Activated B cell treated with CpG ODN at 0.5 μM for 24 hours (primary cell): ENCODE results near the gene PRKCE. TPM values are rescaled to one million over a fixed set of nuclear protein-coding genes. Genes with fewer than 3 reads are reported as not detected.

Source experiments
- ATAC-seq: fragments of 200-7000 bp; cut with Tn5 transposase; one replicate; pipeline ENCODE4 v1.10.0; 2021; ENCODE audit warnings: low read depth, mild to moderate bottlenecking, moderate library complexity
- CTCF ChIA-PET: fragments of 350-600 bp; sonication (Branson Sonifier 250); formaldehyde crosslinking; loops from one replicate; lab custom pipeline; 2021; ENCODE audit warnings: antibody characterized with exemption; lab: Charles Lee
- POLR2A ChIA-PET: fragments of 350-600 bp; sonication (Branson Sonifier 250); formaldehyde crosslinking; loops from one replicate; lab custom pipeline; 2021; ENCODE audit warnings: antibody characterized with exemption; lab: Charles Lee
- DNase-seq: peaks from one replicate; pipeline ENCODE4 v3.0.0; 2022
- H3K27ac Mint-ChIP-seq: one replicate; pipeline ENCODE4 v1.8.0; 2020; ENCODE audit warnings: mixed read lengths
- H3K27me3 Mint-ChIP-seq: one replicate; pipeline ENCODE4 v1.8.0; 2021; ENCODE audit warnings: mixed read lengths
- H3K36me3 Mint-ChIP-seq: one replicate; pipeline ENCODE4 v1.8.0; 2021; ENCODE audit warnings: low read depth, mixed read lengths
- H3K4me1 Mint-ChIP-seq: one replicate; pipeline ENCODE4 v1.8.0; 2021; ENCODE audit warnings: mixed read lengths
- H3K4me3 Mint-ChIP-seq: one replicate; pipeline ENCODE4 v1.8.0; 2020; ENCODE audit warnings: mild to moderate bottlenecking, mixed read lengths
- H3K9me3 Mint-ChIP-seq: one replicate; pipeline ENCODE4 v1.8.0; 2020; ENCODE audit warnings: mixed read lengths
- intact Hi-C: fragments of 100-400 bp; cut with micrococcal nuclease; formaldehyde crosslinking; loops from one replicate; pipeline ENCODE4 v1.15.1; 2024
- total RNA-seq: library from RNA; stranded (reverse); gene quantifications from 2 replicates; pipeline ENCODE4 v1.2.3, GENCODE V29; 2022
- TF ChIP-seq, protein P1 (sequence below): fragments of 200-600 bp; IDR thresholded peaks from one replicate; pipeline ENCODE4 v1.8.0; 2022; ENCODE audit warnings: antibody characterized with exemption, mild to moderate bottlenecking

Gene PRKCE
- total RNA-seq, 1 donor from 2014 or later, result 53.8 TPM

DNA sequence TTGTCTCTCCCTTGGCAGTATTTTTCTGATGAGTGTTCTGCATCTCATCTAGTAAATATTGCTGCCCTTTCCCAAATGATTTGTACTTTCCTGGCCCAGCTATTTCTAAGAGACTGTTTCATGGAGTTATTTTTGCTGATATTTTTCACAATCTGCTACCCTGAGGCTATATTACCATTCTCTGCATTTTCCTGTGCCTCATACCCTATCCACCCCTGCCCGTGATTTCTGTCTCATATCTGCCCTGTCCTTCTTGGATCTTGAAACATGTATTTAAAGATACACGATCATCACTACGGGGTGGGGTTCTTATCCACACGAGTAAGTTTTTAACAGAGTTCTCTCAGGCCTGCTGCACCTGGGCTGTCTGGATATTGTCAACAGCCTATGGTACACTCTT is 556.1 kb downstream of the PRKCE start:
- no peaks in the 10 kb centered on the region for H3K27me3 Mint-ChIP-seq
- H3K36me3 Mint-ChIP-seq, result no peaks in the 10 kb centered on the region
- H3K27ac Mint-ChIP-seq, result no peak overlapping the region
- intact Hi-C loops, result no loop called here
- DNase-seq (no peak), ATAC-seq (no peak)
- ChIA-PET POLR2A (no interaction called here), CTCF (no interaction called here)
- H3K9me3 Mint-ChIP-seq, result peaks cover 19% of the 10 kb centered on the region
- TF ChIP-seq, protein P1, sequence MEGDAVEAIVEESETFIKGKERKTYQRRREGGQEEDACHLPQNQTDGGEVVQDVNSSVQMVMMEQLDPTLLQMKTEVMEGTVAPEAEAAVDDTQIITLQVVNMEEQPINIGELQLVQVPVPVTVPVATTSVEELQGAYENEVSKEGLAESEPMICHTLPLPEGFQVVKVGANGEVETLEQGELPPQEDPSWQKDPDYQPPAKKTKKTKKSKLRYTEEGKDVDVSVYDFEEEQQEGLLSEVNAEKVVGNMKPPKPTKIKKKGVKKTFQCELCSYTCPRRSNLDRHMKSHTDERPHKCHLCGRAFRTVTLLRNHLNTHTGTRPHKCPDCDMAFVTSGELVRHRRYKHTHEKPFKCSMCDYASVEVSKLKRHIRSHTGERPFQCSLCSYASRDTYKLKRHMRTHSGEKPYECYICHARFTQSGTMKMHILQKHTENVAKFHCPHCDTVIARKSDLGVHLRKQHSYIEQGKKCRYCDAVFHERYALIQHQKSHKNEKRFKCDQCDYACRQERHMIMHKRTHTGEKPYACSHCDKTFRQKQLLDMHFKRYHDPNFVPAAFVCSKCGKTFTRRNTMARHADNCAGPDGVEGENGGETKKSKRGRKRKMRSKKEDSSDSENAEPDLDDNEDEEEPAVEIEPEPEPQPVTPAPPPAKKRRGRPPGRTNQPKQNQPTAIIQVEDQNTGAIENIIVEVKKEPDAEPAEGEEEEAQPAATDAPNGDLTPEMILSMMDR, result no peak
- H3K4me1 Mint-ChIP-seq, result no peaks in the 10 kb centered on the region
- no peak overlapping the region for H3K4me3 Mint-ChIP-seq

DNA sequence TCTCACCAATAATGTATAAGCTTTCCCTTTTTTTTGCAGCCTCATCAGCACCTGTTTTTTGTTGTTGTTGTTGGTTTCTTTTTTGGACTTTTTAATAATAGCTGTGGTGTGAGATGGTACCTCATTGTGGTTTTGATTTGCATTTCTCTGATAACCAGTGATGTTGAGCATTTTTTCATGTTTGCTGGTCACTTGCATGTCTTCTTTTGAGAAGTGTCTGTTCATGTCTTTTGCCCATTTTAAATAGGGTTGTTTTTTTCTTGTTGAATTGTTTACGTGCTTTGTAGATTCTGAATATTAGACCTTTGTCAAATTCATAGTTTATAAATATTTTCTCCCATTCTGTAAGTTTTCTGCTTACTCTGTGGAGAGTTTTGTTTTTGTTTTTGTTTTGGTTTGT is 557.3 kb downstream of the PRKCE start:
- no peaks in the 10 kb centered on the region for H3K36me3 Mint-ChIP-seq
- DNase-seq (no peak), ATAC-seq (no peak)
- ChIA-PET POLR2A (interaction anchor here (0.6 kb wide), 1 partner anchor 24 kb away, joined by 3 read pairs; no protein-coding TSS in a partner anchor), CTCF (no interaction called here)
- no peak overlapping the region for H3K4me3 Mint-ChIP-seq
- TF ChIP-seq, protein P1, result no peak
- H3K27ac Mint-ChIP-seq, result no peak overlapping the region
- H3K9me3 Mint-ChIP-seq, result peaks cover 22% of the 10 kb centered on the region
- no peaks in the 10 kb centered on the region for H3K4me1 Mint-ChIP-seq
- intact Hi-C loops, result no loop called here
- no peaks in the 10 kb centered on the region for H3K27me3 Mint-ChIP-seq

DNA sequence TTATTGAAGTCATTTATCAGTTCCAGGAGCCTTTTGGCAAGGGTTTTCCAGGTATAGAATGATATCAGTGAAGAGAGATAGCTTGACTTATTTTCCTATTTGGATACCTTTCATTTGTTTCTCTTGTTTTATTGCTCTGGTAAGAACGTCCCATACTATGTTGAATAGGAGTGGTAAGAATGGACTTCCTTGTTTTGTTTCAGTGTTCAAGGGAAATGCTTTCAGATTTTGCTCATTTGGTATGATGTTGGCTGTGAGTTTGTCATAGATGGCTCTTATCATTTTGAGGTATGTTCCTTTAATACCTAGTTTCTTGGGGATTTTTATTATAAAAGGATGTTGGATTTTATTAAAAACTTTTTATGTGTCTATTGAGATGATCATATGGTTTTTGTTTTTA is 558.6 kb downstream of the PRKCE start:
- peaks cover under 1% of the 10 kb centered on the region for H3K27me3 Mint-ChIP-seq
- H3K4me3 Mint-ChIP-seq, result no peak overlapping the region
- no peak overlapping the region for H3K27ac Mint-ChIP-seq
- intact Hi-C loops, result no loop called here
- H3K4me1 Mint-ChIP-seq, result no peaks in the 10 kb centered on the region
- peaks cover 32% of the 10 kb centered on the region for H3K9me3 Mint-ChIP-seq
- ATAC-seq (no peak), DNase-seq (no peak)
- H3K36me3 Mint-ChIP-seq, result no peaks in the 10 kb centered on the region
- ChIA-PET POLR2A (no interaction called here), CTCF (no interaction called here)
- TF ChIP-seq, protein P1, result no peak

DNA sequence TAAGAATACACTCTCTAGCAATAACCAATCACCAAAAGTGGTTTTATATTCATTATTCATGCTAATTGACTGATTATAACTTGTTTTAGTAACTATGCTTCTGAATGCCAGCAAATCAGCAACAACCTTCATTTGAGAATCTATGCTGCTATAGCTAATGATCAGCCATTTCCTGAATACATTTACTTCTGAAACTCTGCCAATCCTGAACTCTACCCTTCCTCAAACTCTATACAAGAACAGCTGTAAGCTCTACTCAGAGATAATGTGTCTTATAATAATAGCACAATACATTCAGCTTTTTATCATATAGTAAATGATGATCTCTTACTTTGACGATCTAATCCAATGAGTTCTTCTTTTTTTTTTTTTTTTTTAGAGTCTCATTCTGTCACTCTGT is 560.0 kb downstream of the PRKCE start:
- H3K36me3 Mint-ChIP-seq, result no peaks in the 10 kb centered on the region
- no peak overlapping the region for H3K27ac Mint-ChIP-seq
- ChIA-PET CTCF (no interaction called here), POLR2A (no interaction called here)
- peaks cover 38% of the 10 kb centered on the region for H3K9me3 Mint-ChIP-seq
- H3K4me1 Mint-ChIP-seq, result no peaks in the 10 kb centered on the region
- no peak overlapping the region for H3K4me3 Mint-ChIP-seq
- ATAC-seq, result no peak
- intact Hi-C loops, result no loop called here
- no peak for DNase-seq
- H3K27me3 Mint-ChIP-seq, result peaks cover 4% of the 10 kb centered on the region
- TF ChIP-seq, protein P1, result no peak

DNA sequence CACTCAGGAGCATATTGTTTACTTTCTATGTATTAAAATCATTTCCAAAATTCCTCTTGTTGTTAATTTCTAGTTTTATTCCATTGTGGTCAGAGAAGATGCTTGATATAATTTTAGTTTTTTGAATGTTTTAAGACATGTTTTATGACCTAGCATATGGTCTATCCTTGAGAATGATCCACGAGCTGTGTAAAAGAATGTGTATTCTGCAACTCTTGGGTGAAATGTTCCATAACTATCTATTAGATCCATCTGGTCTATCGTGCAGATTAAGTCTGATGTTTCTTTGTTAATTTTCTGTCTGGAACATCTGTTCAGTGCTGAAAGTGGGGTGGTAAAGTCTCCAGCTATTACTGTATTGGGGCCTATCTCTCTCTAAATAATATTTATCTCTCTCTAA is 562.4 kb downstream of the PRKCE start:
- intact Hi-C loops, result no loop called here
- CTCF ChIA-PET, result no interaction called here
- POLR2A ChIA-PET, result no interaction called here
- Mint-ChIP-seq H3K4me1 (no peaks in the 10 kb centered on the region), H3K9me3 (peaks cover 41% of the 10 kb centered on the region), H3K4me3 (no peak overlapping the region), H3K27me3 (peaks cover 13% of the 10 kb centered on the region), H3K36me3 (no peaks in the 10 kb centered on the region), H3K27ac (no peak overlapping the region)
- DNase-seq (no peak), ATAC-seq (no peak)
- TF ChIP-seq, protein P1, result no peak
